ENCODE measurements around the gene DLEC1. TPM values are rescaled to one million over a fixed set of nuclear protein-coding genes. Genes with fewer than 3 reads are reported as not detected.

DLEC1 gene
- total and polyA plus RNA-seq, 9 of the 15 experiments (the other 6 are each of a cell fraction or from before 2014, with no cell fraction given), result 0.07 to 0.08 TPM; not detected in 7

- TF ChIP-seq CTCF (IDR thresholded peaks at IDR 0.05 in 2 of 3, conservative IDR thresholded peaks at IDR 0.05 in 1 of 3; ENCODE audit: insufficient read depth in 2 of 3, low read depth in 1 of 3, low read length in 3 of 3), result peak in 2 of 3 experiments; percentile 3 to 32; a peak in 1 of 6 replicates
- TF ChIP-seq ZNF239 (CRISPR knock-in tag; IDR thresholded peaks at IDR 0.05), result no peak
- TF ChIP-seq ZNF217 (CRISPR knock-in tag; IDR thresholded peaks at IDR 0.05), result no peak
- TF ChIP-seq HNRNPH1 (optimal IDR thresholded peaks at IDR 0.05; ENCODE audit: low read depth, low read length), result no peak
- peak; percentile 46 to 64 for TF ChIP-seq E2F6 (IDR thresholded peaks at IDR 0.05; ENCODE audit: borderline replicate concordance in 1 of 2, extremely low read depth in 1 of 2, insufficient read depth in 1 of 2, insufficient read length in 1 of 2, low read depth in 1 of 2, low read length in 1 of 2, poor library complexity in 1 of 2, severe bottlenecking in 1 of 2)
- no peak for TF ChIP-seq RNF219 (CRISPR knock-in tag; IDR thresholded peaks at IDR 0.05)
- no peak for TF ChIP-seq C11orf30 (IDR thresholded peaks at IDR 0.05; ENCODE audit: low read depth)
- TF ChIP-seq NFXL1 (CRISPR knock-in tag; IDR thresholded peaks at IDR 0.05), result no peak
- TF ChIP-seq RUNX1 (IDR thresholded peaks at IDR 0.05; ENCODE audit: low read depth), result 0 out of 2 replicates have a peak, but pooled peaks have one; percentile 49
- no peak for TF ChIP-seq PHB (CRISPR knock-in tag; IDR thresholded peaks at IDR 0.05)
- peak; percentile 72 for TF ChIP-seq E2F4 (CRISPR knock-in tag; IDR thresholded peaks at IDR 0.05; ENCODE audit: low read depth)
Measured at GRCh38 chr3:38137615-38138348, 98.8 kb downstream of the DLEC1 start (continued).
